Esophagus (tissue), 2 donors: ENCODE results near the gene ARHGEF4. TPM values are rescaled to one million over a fixed set of nuclear protein-coding genes. Genes with fewer than 3 reads are reported as not detected.

Experiments
- H3K27ac ChIP-seq, 2 donors: one replicate each; pipeline ENCODE4 v1.5.1; 2013; ENCODE audit warnings: low read depth in 2 of 2, mild to moderate bottlenecking in 2 of 2, inconsistent platforms in 1 of 2, low read length in 1 of 2, moderate library complexity in 1 of 2
- H3K27me3 ChIP-seq, 2 donors: one replicate each; pipeline ENCODE4 v1.6.1; 2013; ENCODE audit warnings: low read length in 2 of 2, control low read depth in 1 of 2, mild to moderate bottlenecking in 1 of 2; ENCODE audit not compliant: insufficient read depth in 2 of 2, control insufficient read depth in 1 of 2
- H3K36me3 ChIP-seq, 2 donors: one replicate each; pipeline ENCODE4 v1.6.1; 2013; ENCODE audit warnings: low read length in 1 of 2; ENCODE audit not compliant: control insufficient read depth in 2 of 2, insufficient read depth in 2 of 2
- H3K4me1 ChIP-seq, 2 donors: one replicate each; pipeline ENCODE4 v1.6.1; 2013; ENCODE audit warnings: low read length in 1 of 2; ENCODE audit not compliant: control insufficient read depth in 2 of 2, insufficient read depth in 2 of 2
- H3K4me3 ChIP-seq, 2 donors: one replicate each; pipeline ENCODE4 v1.5.1; 2013; ENCODE audit warnings: low read length in 2 of 2, mild to moderate bottlenecking in 2 of 2, low read depth in 1 of 2, moderate library complexity in 1 of 2
- H3K9me3 ChIP-seq, 2 donors: one replicate each; pipeline ENCODE4 v1.6.1; 2013; ENCODE audit warnings: mild to moderate bottlenecking in 2 of 2, low read depth in 1 of 2, low read length in 1 of 2, moderate library complexity in 1 of 2; ENCODE audit not compliant: control insufficient read depth in 2 of 2, insufficient read depth in 1 of 2
- WGBS, 2 donors: extraction: QIAGEN DNeasy Blood & Tissue Kit; methylation state at CpG; one replicate each; pipeline ENCODE4 v1.1.7; 2013; 5-methylcytosine and 5-hydroxymethylcytosine counted together
- polyA plus RNA-seq, 2 donors: library from polyadenylated mRNA; stranded (reverse); fragments of 200-250 nt; gene quantifications; one replicate each; pipeline ENCODE4 v1.2.3, GENCODE V29; 2013
- donor health status: healthy with polysubstance abuse.
- donor health status: Bipolar disorder and iron deficiency.

Gene ARHGEF4
- polyA plus RNA-seq, 2 donors, result 32.2 to 98.9 TPM

DNA sequence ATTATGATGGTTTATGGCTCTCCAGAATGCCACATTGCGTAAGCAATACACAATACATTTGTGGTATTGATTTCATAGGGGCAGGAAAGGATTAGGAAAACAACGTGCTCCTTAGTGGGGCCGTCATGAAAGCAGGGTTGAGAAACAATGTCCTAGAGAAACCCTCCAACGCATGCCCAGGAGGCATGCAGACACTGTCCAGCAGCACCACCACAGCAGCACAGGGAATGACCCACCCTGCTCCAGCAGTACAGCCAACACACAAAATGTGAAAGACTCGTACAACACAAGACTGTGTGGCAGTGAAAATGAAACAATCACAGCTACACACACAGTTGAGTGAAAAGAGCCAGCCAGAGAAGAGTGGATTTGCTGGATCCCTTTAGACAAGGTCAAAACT, 190.2 kb downstream of the ARHGEF4 start:
- Histone ChIP-seq H3K27ac (no peak overlapping the region), H3K27me3 (no peaks in the 10 kb centered on the region)
- 65 to 69% methylated on average over 5 of the region's 5 CpGs for WGBS, 2 donors

GRCh38 chr2:131027566-131028528, 191.1 kb downstream of the ARHGEF4 start:
- no peaks in the 10 kb centered on the region for H3K27me3 ChIP-seq
- H3K4me3 ChIP-seq, result no peak overlapping the region
- H3K4me1 ChIP-seq, result peaks cover 0 to 3% of the 10 kb centered on the region in 2 donors
- WGBS, 2 donors, result 90 to 91% methylated on average over 12 of the region's 12 CpGs
- H3K27ac ChIP-seq, result no peak overlapping the region
- peaks cover 6 to 8% of the 10 kb centered on the region in 2 donors for H3K9me3 ChIP-seq
- H3K36me3 ChIP-seq, result peaks cover 0 to 15% of the 10 kb centered on the region in 2 donors

More for the DNA sequence above, 190.2 kb downstream of the ARHGEF4 start:
- Histone ChIP-seq H3K4me3 (no peak overlapping the region), H3K36me3 (peaks cover 0 to 15% of the 10 kb centered on the region in 2 donors), H3K9me3 (peaks cover 6 to 8% of the 10 kb centered on the region in 2 donors), H3K4me1 (peaks cover 0 to 3% of the 10 kb centered on the region in 2 donors)

DNA sequence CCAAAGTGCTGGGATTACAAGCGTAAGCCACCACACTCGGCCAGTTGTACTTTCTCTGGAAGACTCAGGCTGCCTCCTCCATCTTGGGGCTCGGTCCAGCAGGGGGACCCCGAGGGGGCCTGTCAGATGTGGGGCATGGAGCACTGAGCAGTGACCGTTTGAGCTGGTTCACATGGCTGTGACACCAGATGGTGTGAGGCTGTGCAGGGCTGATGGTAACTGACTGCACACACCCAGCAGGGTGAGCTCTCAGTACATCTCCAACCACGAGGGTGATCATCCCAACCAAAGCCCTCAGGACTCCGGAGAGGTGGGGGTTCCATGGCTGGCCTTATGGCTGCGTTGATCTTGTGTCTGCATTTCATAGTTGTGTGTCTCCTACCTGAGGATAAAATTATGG, 193.1 kb downstream of the ARHGEF4 start:
- H3K4me3 ChIP-seq, result no peak overlapping the region
- peaks cover 6 to 8% of the 10 kb centered on the region in 2 donors for H3K9me3 ChIP-seq
- no peaks in the 10 kb centered on the region for H3K27me3 ChIP-seq
- 73 to 76% methylated on average over 8 of the region's 8 CpGs for WGBS, 2 donors
- no peak overlapping the region for H3K27ac ChIP-seq
- peaks cover 0 to 19% of the 10 kb centered on the region in 2 donors for H3K36me3 ChIP-seq
- H3K4me1 ChIP-seq, result peaks cover 3% of the 10 kb centered on the region in 2 donors

DNA sequence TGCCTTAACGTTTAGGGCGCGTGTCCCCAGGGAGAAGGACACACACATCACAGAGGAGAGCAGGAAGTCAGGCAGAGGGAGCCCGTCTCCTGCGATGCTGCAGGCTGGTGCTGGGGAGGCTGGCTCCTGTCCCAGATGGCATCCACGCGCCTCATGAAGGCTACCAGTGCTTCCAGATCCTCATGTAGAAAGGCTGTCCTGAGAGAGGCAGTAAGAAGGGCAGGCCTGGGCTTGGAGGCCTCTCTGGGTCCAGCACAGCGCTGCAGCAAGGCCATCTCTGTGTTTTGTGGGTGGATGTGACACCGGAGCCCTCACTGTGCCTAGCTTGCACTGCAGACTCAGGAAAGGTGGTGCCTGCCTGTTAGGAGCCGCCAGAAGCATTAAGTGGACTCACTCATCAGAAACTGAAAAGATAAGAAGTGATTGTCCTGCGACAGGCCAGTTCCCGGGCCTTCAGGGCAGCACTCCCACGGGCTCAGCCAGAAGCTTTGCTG, 193.8 kb downstream of the ARHGEF4 start:
- H3K36me3 ChIP-seq, result peaks cover 0 to 19% of the 10 kb centered on the region in 2 donors
- peaks cover 6 to 8% of the 10 kb centered on the region in 2 donors for H3K9me3 ChIP-seq
- peaks cover 4 to 8% of the 10 kb centered on the region in 2 donors for H3K4me1 ChIP-seq
- 73 to 75% methylated on average over 13 of the region's 13 CpGs for WGBS, 2 donors
- no peak overlapping the region for H3K4me3 ChIP-seq
- no peak overlapping the region for H3K27ac ChIP-seq
- H3K27me3 ChIP-seq, result no peaks in the 10 kb centered on the region

DNA sequence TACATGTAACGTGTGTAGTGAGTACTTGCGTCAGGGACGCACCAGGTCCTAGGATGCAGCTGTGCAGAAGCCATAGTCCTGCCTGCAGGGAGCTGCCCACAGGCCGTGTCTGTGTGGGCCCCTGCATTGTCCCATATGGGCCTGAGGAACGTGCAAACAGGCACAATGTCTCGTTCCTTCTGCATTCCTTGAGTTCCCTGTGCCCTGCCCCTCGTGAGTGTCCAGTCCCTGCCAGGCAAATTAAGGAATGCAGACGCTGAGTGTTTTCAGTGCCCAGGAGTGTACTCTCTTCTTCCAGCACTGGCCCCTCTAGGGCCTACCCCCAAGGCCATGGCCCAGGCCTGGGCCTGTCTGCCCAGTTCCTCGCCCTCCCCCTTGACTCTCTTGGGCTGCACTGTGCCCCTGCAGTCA, 194.7 kb downstream of the ARHGEF4 start:
- H3K27ac ChIP-seq, result no peak overlapping the region
- H3K4me3 ChIP-seq, result no peak overlapping the region
- H3K36me3 ChIP-seq, result peaks cover 0 to 19% of the 10 kb centered on the region in 2 donors
- peaks cover 6 to 8% of the 10 kb centered on the region in 2 donors for H3K9me3 ChIP-seq
- H3K27me3 ChIP-seq, result no peaks in the 10 kb centered on the region
- H3K4me1 ChIP-seq, result peaks cover 4 to 12% of the 10 kb centered on the region in 2 donors
- 80 to 83% methylated on average over 9 of the region's 9 CpGs for WGBS, 2 donors

DNA sequence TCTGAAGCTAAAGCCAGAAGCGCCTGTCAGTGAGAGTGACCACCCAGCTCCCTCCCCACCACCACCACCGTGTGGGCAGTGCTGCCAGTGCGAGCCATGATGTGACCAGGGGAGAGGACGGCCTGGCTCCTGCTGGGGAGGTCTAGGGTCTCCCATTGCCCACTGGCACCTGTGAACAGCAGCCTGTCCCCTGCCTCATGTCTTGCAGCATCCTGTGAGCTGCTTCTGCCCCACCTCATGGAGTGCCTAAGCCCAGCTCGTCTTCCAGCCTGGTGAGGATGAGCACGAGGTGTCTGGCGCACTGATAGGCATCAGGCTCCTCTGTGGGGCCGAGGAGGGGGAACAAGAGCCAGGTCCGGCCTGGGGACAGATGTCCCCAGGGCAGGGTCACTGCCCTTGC, 195.2 kb downstream of the ARHGEF4 start:
- WGBS, 2 donors, result 78 to 80% methylated on average over 9 of the region's 9 CpGs
- no peak overlapping the region for H3K4me3 ChIP-seq
- H3K9me3 ChIP-seq, result peaks cover 6 to 8% of the 10 kb centered on the region in 2 donors
- H3K36me3 ChIP-seq, result peaks cover 0 to 19% of the 10 kb centered on the region in 2 donors
- H3K27me3 ChIP-seq, result no peaks in the 10 kb centered on the region
- peaks cover 4 to 12% of the 10 kb centered on the region in 2 donors for H3K4me1 ChIP-seq
- H3K27ac ChIP-seq, result no peak overlapping the region

- Histone ChIP-seq H3K27ac (no peak overlapping the region), H3K4me3 (no peak overlapping the region), H3K9me3 (peaks cover 6 to 8% of the 10 kb centered on the region in 2 donors), H3K4me1 (peaks cover 4 to 12% of the 10 kb centered on the region in 2 donors), H3K27me3 (no peaks in the 10 kb centered on the region), H3K36me3 (peaks cover 0 to 21% of the 10 kb centered on the region in 2 donors)
- 77 to 90% methylated on average over 4 of the region's 4 CpGs for WGBS, 2 donors
Measured at GRCh38 chr2:131032393-131032836, 195.7 kb downstream of the ARHGEF4 start.

DNA sequence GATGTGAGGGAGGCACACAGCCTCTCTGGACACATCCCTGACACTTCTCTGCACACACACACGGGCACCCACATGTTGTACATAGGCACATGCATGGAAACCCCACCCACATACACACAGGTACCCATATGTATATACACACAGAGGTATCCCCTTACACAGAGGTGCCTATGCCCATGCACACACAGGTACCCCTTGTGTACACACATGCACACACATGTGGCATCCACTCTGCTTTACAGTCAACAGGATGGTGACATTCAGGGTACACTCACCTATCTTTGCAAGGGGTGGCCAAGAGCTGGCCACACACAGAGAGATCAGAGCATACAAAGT, 197.0 kb downstream of the ARHGEF4 start:
- 17 to 36% methylated on average over 1 of the region's 1 CpG for WGBS, 2 donors
- Histone ChIP-seq H3K4me3 (no peak overlapping the region), H3K9me3 (no peaks in the 10 kb centered on the region), H3K4me1 (peaks cover 4 to 9% of the 10 kb centered on the region in 2 donors), H3K27ac (no peak overlapping the region), H3K36me3 (peaks cover 0 to 11% of the 10 kb centered on the region in 2 donors), H3K27me3 (no peaks in the 10 kb centered on the region)

DNA sequence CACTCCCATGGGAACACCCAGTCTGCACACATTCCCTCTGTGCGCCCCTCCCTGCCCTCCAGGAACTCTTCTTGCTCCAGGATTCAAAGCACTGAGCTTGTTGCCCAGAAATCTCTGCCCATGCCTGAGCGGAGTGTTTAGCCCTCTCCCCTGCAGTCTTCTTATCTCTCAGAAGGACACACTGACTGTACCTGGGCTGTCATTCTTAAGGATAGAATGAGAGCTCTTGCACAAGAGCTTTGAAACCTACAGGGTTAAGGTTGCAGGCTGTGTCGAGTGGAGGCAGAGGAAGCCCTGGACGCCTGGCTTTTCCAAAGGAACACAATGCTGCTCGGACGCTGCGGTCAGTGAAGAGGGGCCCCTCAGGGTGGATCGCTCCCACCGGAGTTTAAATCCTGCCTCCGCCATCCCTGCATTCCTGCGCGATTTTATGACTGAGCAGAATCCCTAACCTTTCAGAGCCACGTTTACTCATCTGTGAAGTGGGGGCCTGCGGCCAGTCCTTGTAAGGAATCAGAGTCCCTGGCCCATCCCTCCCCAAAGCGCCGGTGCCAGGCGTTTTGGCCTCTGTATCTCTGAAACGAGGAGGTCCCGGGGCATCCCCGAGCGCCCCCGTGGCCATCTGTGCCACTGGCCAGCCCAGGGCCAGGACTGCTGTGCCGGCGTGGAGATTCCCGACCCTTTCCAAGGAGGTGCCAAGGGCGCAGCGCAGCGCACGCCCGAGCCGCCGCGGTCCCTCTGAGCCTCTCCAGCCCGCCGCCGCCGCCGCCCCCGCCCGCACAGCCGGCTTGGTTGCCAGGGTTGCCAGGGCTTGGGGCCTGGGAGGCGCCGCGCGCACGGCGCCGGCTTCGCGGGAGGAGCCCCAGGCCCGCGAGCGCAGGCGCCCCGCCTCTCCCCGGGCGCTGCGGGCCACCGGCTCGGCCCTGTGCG, 197.7 kb downstream of the ARHGEF4 start:
- WGBS, 2 donors, result 2 to 3% methylated on average over 59 to 61 of the region's 61 CpGs
- Histone ChIP-seq H3K36me3 (peaks cover 0 to 15% of the 10 kb centered on the region in 2 donors), H3K9me3 (no peaks in the 10 kb centered on the region), H3K4me1 (peaks cover 4 to 9% of the 10 kb centered on the region in 2 donors), H3K27me3 (no peaks in the 10 kb centered on the region), H3K4me3 (peak overlapping the region in 1 of 2 donors; percentile 49), H3K27ac (no peak overlapping the region)
